GM19452 (cell line): Measurements from ENCODE around the gene DLGAP1.

Experiments
- ATAC-seq: cut with Tn5 transposase; IDR thresholded peaks from one replicate; pipeline ENCODE4 v1.9.1; 2021; ENCODE audit not compliant: unreplicated experiment

The DLGAP1 gene

GRCh38 chr18:3728704-3729437 is 726.2 kb downstream of the DLGAP1 start:
- no peak for ATAC-seq

DNA sequence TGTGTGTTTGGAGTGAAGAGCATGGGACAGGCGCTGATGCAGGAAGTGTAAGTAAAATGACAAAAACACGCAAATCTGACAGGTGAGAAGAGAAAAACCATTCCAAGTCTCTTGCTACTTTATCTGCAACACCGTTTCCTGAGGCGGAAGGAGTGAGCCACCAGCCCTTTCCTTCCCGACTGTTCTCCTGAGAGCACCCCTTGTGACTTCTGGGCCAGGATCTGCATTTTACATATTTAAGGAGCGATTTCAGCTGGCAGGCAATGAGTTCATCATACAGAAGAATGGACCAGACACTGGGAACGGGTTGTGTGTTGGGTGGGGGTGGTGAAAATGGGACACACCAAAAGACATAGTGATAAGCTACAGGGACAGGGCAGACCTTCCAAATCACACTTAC is 727.8 kb downstream of the DLGAP1 start:
- ATAC-seq, result no peak

- ATAC-seq, result no peak
Observed at GRCh38 chr18:3726238-3726951, 728.7 kb downstream of the DLGAP1 start.

DNA sequence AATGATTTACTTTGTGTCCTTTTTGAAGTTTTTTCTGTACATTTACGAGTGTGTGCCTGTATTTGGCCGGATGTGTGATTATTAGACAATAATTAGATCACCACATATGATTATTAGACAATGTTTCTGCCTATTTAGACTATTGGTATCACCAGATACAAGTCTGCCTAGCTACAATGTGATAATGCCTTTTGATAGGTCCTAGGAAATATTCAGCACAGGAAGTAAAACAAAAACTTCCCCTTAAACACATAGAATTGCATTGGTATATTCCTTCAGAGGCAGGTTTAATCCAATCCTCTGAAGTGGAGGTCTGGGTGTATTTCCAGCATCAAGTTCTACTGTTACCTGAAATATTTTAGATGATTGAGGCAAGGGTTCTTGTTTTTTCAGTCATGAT is 730.0 kb downstream of the DLGAP1 start:
- no peak for ATAC-seq

- no peak for ATAC-seq
Observed at GRCh38 chr18:3723554-3723953, 731.6 kb downstream of the DLGAP1 start.

DNA sequence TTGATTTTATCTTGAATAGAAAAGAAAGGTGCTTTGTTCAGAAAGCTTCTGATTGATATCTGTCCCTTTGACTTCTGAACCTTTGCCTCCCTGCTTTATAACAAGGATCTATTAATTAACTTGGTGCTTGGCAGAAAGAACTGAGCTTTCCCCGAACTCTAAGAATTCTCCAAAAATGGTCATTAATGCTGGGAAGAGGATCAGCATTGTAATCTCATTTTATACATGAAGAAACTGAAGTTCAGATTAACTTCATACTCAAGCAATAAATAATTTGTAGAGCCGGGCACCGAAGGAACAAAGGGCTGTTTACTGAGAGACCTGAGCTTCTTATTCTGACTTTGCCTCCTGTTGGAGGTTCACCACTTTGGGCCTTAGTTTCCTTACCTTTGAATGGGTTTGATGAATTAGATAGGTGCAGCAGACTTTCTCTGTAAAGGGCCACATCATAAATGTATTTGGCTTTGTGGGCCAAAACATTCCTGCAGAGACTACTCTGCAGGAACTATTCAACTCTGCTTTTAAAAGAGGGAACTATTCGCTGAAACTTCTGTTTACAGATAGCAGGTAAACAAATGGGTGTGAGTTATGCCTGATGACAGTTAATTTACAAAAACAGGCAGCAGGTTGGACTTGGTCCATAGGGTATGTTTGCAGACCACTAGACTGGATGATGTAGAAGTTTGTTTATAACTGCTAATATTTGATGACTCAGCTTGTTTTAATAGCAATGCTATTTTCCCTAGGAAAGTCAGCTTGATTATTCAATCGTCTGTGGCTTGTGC is 732.3 kb downstream of the DLGAP1 start:
- no peak for ATAC-seq

GRCh38 chr18:3721771-3722648 is 733.1 kb downstream of the DLGAP1 start:
- no peak for ATAC-seq

- no peak for ATAC-seq
Observed at GRCh38 chr18:3720818-3721545, 734.1 kb downstream of the DLGAP1 start.

GRCh38 chr18:3720159-3720558 is 734.9 kb downstream of the DLGAP1 start:
- no peak for ATAC-seq

DNA sequence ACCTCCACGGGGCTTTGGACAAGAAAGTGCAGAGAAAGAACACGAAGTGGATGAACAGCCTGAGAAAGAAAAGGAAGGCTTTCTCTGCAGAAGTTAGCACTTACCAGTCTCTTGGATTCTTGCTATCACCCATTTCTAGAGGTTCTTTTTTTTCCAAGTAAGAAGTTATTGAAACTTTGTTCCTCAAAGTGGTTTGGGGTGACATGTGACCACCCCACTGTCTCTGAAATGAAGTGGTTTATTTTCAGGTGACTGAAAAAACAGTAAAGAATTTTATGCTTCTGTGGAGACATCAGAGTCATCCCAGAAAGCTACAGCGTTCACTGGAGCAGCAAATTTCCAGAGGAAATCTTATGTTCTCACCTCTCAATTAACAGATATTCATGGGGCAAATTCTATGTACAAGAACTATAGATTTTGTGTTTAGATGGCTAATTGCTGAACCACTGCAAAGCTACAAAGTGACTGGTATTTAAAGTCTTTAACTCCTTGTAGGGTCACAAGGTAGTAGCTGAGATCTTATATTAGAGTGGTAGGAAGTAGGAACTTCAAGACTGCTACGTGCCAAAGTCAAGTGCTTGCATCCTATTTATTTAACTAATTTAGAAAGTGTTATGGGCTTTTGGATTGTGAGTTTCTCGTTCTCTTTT is 737.6 kb downstream of the DLGAP1 start:
- ATAC-seq, result no peak

DNA sequence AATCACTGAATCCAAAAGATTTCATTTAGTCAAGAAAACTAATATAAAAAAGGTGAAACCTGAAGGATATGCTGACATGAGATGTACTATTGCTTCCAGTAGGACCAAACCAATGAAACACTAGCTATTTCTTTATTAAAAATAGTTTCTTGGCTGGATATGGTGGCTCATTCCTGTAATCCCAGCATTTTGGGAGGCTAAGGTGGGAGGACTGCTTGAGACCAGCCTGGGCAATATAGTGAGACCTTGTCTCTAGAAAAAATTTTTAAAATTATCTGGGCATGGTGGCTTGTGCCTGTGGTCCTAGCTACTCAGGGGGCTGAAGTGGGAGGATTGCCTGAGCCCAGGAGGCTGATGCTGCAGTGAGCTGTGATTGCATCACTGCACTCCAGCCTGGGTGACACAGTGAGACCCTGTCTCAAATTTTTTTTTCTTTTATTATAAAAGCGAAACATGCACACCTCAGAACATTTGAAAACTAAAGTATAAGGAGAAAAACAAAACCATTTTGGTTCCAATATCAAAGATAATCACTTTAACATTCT is 738.9 kb downstream of the DLGAP1 start:
- no peak for ATAC-seq

DNA sequence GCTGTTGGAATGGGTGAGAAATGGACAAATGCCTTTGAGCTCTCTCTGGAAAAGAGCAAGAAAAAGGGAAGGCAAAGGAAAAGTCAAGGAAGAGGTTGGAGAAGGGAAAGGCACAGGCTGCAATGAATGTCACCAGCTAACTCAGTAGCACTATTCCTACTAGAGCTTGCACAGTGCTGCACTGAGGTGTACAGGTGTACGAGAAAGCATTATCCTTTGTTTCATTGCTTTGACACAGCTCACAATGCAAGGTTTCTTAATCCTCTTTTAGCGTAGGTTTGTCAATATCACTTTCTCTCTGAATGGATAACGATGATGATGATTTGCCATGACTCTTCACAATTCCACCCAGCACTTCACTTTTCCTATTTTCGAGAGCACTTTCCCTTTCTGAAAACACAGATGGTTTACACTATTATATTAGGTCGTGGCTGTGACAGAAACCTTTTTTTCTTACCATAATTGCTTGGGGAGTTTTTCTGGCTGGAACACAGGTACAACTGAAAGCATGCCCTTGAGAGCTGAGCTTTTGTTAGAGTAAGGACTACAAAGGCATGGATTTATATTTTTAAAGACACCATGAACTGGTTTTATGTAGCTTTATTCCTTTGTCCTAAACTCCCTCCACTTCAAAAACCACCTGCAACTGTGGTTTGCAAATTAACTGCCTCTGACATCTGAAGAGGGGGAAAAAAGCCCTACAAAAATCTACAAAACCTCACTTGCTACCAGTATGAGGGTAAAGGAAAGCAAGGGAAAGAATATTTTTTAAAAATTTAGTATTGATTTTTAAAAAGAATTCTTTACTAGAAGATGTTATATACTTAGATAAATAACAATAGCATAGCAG is 739.7 kb downstream of the DLGAP1 start:
- no peak for ATAC-seq

DNA sequence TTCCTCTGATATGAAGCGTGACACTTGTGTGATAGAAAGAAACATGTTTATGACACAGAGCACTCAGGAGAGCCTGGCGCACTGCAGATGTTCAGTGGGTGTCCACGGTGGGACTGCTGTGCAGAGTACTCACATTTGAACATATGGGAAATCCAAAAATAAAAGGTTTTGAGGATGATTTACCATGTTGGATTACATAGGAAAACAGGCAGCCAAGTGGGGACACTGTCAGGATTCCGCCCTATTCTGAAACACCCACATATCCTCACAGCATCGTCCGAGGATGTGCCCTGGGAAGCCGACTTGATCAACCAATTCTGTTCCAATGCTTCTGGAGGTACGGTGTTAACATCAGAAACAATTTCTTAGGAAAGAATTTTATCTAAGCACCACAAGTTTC is 741.4 kb downstream of the DLGAP1 start:
- no peak for ATAC-seq

GRCh38 chr18:3713166-3713565 is 741.9 kb downstream of the DLGAP1 start:
- ATAC-seq, result no peak

- no peak for ATAC-seq
Observed at GRCh38 chr18:3712491-3712890, 742.6 kb downstream of the DLGAP1 start.

DNA sequence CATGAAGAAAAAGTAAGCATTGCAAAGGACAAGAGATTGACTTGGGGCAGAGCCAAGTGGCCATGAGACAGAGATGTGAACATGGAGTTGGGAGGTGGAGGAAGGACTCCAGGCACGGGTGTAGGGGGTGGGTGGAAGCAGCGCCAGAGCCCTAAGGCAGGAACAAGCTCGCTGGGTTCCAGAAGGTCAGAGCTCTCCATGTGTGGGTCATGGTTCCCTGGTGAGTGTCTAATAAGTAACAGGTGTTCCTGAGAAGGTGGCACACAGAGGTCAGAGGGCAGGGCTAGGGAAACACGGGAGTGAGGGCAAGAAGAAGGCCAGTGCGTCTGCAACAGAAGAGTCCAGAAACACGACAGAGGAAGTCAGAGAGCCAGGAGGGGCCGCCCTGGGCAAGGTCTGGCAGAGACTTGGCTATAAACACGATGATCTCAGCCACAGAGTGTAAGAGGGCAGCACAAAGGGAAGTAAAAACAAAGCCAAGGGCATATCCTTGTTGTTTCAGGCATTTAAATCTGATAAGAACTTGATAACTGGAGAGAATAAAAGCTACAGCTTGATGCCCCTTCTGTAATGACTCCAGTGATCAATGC is 744.3 kb downstream of the DLGAP1 start:
- ATAC-seq, result no peak

DNA sequence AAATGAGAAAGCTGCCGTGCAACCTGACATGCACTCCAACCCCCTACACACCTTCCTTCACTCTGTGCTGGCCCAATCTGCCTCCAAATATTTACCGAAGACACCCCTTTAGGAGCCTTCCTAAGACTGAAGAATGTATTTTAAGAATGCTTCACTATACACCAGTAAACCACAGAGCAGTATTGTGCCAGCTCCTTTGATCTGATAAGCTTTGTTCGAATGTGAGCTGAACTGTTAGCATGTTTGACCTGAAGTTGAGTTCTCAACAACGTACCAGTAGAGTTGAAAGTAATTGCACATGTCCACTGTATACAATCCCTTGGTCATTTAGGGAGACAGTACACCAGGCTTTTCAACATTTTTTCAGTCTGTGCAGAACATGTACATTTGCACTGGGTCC is 745.9 kb downstream of the DLGAP1 start:
- no peak for ATAC-seq
